Gastrocnemius medialis (tissue), 4 donors: ENCODE results near the gene TSPAN9.

Experiments
- CTCF ChIP-seq, 5 experiments: fragments of 450-650 bp in 3 of 5; fragments of 200-600 bp in 2 of 5; sonication (generic) in 2 of 5; IDR thresholded peaks in 4 of 5; conservative IDR thresholded peaks in 1 of 5; 1 replicate in 4 of 5; 2 replicates in 1 of 5; pipeline ENCODE4 v1.5.1; 2016 to 2019; ENCODE audit warnings: antibody characterized with exemption in 5 of 5, mild to moderate bottlenecking in 3 of 5, moderate library complexity in 3 of 5
- POLR2A ChIP-seq, 2 donors: fragments of 450-650 bp; IDR thresholded peaks; one replicate each; pipeline ENCODE4 v1.6.1; 2017; ENCODE audit warnings: antibody characterized with exemption in 2 of 2, mild to moderate bottlenecking in 2 of 2, moderate library complexity in 2 of 2

GRCh38 chr12:3102771-3103410 is 25.7 kb downstream of the TSPAN9 start:
- TF ChIP-seq POLR2A (IDR thresholded peaks at IDR 0.05) = no peak
- no peak for TF ChIP-seq CTCF (IDR thresholded peaks at IDR 0.05 in 4 of 5, conservative IDR thresholded peaks at IDR 0.05 in 1 of 5)
